Transverse colon (tissue), 4 donors: ENCODE measurements around the gene BAG2. TPM values are rescaled to one million over a fixed set of nuclear protein-coding genes. Genes with fewer than 3 reads are reported as not detected.

Experiments used
- DNase-seq: peaks from one replicate; pipeline ENCODE4 v3.0.0-alpha.2; 2019
- H3K27ac ChIP-seq, 4 donors: fragments of 200-600 bp; sonication (generic); 2 replicates each; pipeline ENCODE4 v1.5.1; 2016 to 2018; ENCODE audit warnings: inconsistent platforms in 4 of 4
- H3K27me3 ChIP-seq: fragments of 200-600 bp; sonication (generic); 2 replicates; pipeline ENCODE4 v1.5.1; 2017; ENCODE audit warnings: inconsistent platforms
- H3K36me3 ChIP-seq, 4 donors: fragments of 200-600 bp; sonication (generic); 2 replicates each; pipeline ENCODE4 v1.5.1; 2017 to 2019; ENCODE audit warnings: inconsistent platforms in 4 of 4
- H3K4me1 ChIP-seq, 4 donors: fragments of 200-600 bp; sonication (generic); 2 replicates each; pipeline ENCODE4 v1.5.1; 2017 to 2020; ENCODE audit warnings: inconsistent platforms in 4 of 4
- H3K4me3 ChIP-seq, 4 donors: fragments of 200-600 bp; sonication (generic); 1 replicate in 1 of 4; 2 replicates in 3 of 4; pipeline versions ENCODE4 v1.5.1 to v1.6.1; 2017 to 2019; ENCODE audit warnings: inconsistent platforms in 4 of 4
- H3K9me3 ChIP-seq, 2 donors: fragments of 200-600 bp; sonication (generic); 2 replicates each; pipeline ENCODE4 v1.5.1; 2017 to 2019; ENCODE audit warnings: inconsistent platforms in 2 of 2
- CTCF ChIP-seq, 5 experiments: fragments of 200-600 bp in 3 of 5; fragments of 450-650 bp in 2 of 5; sonication (generic) in 3 of 5; IDR thresholded peaks; 1 replicate in 2 of 5; 2 replicates in 3 of 5; pipeline ENCODE4 v1.5.1; 2016 to 2017; ENCODE audit warnings: antibody characterized with exemption in 5 of 5, inconsistent platforms in 3 of 5, mild to moderate bottlenecking in 2 of 5, moderate library complexity in 1 of 5
- EP300 ChIP-seq: sonication (generic); formaldehyde crosslinking; IDR thresholded peaks from one replicate; pipeline ENCODE4 v1.6.1; 2017; ENCODE audit warnings: antibody characterized with exemption, low read depth
- POLR2A ChIP-seq: fragments of 450-650 bp; IDR thresholded peaks from one replicate; pipeline ENCODE4 v1.6.1; 2016; ENCODE audit warnings: antibody characterized with exemption, mild to moderate bottlenecking, moderate library complexity
- POLR2AphosphoS5 ChIP-seq, 3 donors: sonication (generic); formaldehyde crosslinking; IDR thresholded peaks; one replicate each; pipeline ENCODE4 v1.6.1; 2016; ENCODE audit warnings: antibody characterized with exemption in 3 of 3
- WGBS, 2 donors: methylation state at CpG; one replicate each; pipeline ENCODE4 v1.1.5; 2018; ENCODE audit warnings: low coverage in 1 of 2; 5-methylcytosine and 5-hydroxymethylcytosine counted together
- in situ Hi-C, 4 donors: fragments of 200-750 bp; cut with MboI; loops; one replicate each; pipeline versions ENCODE4 v1.15.0 to v1.15.1; 2017; ENCODE audit warnings: low sequenced_read_pairs in 3 of 4, low pct_ligation_motif_present in 1 of 4, low pct_unique_long_range_greater_than_20kb in 1 of 4
- intact Hi-C: fragments of 100-400 bp; cut with DNase I; formaldehyde crosslinking; loops from one replicate; pipeline ENCODE4 v1.15.1; 2023; ENCODE audit warnings: low total_unique reads
- total RNA-seq, 4 donors: library from RNA; depleted of rRNA; stranded (reverse); fragments of >200 nt; gene quantifications; one replicate each; pipeline ENCODE4 v1.1.0, GENCODE V29; 2016

BAG2 gene
- total RNA-seq, 4 donors from 2014 or later, result 7.1 to 49.0 (median 10.7) TPM

DNA sequence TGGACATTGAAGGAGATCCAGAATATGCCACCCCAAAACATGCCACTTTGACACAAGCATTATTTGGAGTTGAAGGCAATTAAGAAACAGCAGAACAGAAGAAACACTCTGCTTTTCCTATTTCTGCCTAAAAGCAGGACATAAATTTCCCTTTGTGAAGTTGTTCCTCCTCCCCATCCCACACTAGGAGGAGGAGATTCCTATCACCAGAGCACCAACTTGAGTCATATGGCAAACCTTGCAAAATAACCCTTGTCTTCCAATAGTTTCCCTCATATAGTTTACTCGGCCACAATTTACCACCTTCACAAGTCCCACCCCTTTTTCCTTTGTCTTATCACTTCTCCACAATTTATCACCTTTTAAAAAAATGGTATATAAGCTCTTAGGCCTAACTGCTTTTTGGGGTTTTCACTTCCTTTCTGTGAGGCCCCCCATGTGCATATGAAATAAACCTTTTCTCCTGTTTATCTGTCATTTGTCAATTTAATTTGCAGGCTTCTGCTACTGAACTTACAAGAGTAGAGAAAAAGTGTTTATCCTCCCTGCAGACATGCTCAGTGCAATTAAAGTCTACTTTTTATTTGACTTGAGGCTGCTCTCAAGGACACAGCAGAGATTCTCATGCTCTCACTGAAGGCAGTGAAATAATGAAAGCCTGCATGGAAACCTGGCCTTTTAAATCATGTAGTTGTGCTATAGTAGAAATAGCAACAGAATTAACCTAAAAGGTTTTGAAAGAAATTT lies 52.8 kb downstream of the BAG2 start:
- in situ Hi-C loops, result no loop called here
- 18 to 33% methylated on average over 1 of the region's 1 CpG for WGBS, 2 donors
- intact Hi-C loops, result loop anchor here (5.0 kb wide), 1 partner anchor 48 kb away; no protein-coding TSS in a partner anchor

DNA sequence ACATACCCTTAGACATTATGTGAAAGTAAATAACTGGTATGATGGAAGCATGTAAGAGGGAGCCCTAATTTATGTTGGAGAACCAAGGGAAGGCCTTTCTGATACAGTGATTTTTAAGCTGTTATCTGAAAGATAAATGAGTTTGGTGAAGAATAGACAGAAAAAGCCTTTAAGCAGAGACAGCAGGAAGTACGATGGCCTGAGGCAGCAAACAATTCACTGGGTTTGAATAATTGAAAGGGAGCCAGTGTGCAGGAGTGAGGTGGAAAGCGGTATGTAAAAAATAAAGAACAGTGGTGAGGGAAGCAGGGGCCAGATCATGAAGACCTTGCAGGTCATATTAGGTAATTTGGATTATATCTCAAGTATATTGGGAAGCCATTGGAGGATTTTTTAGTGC lies 54.1 kb downstream of the BAG2 start:
- H3K27me3 ChIP-seq, result no peaks in the 10 kb centered on the region
- H3K4me3 ChIP-seq, result no peak overlapping the region
- H3K36me3 ChIP-seq, result no peaks in the 10 kb centered on the region
- no peak for TF ChIP-seq POLR2AphosphoS5 (IDR thresholded peaks at IDR 0.05)
- no peak for TF ChIP-seq POLR2A
- TF ChIP-seq EP300, result no peak
- no peak for TF ChIP-seq CTCF (IDR thresholded peaks at IDR 0.05)
- WGBS, 2 donors, result 79 to 90% methylated on average over 2 of the region's 2 CpGs
- peak overlapping the region in 3 of 4 donors; percentile 93 to 96 (median 95) for H3K27ac ChIP-seq
- no peaks in the 10 kb centered on the region for H3K9me3 ChIP-seq
- intact Hi-C loops, result no loop called here
- H3K4me1 ChIP-seq, result peaks cover 2 to 22% (median 6%) of the 10 kb centered on the region in 4 donors
- no peak for DNase-seq
- in situ Hi-C loops, result no loop called here

More for the DNA sequence above, 52.8 kb downstream of the BAG2 start:
- DNase-seq, result no peak
- Histone ChIP-seq H3K36me3 (no peaks in the 10 kb centered on the region), H3K27me3 (no peaks in the 10 kb centered on the region), H3K9me3 (no peaks in the 10 kb centered on the region), H3K27ac (peak overlapping the region; percentile 7 to 96 (median 94)), H3K4me1 (peaks cover 2 to 26% (median 6%) of the 10 kb centered on the region in 4 donors), H3K4me3 (no peak overlapping the region)
- no peak for TF ChIP-seq POLR2A
- TF ChIP-seq POLR2AphosphoS5 (IDR thresholded peaks at IDR 0.05), result no peak
- TF ChIP-seq CTCF (IDR thresholded peaks at IDR 0.05), result no peak
- TF ChIP-seq EP300, result no peak

Other genes with a start within 250 kb of the BAG2 start
- gene BEND6, start 217.2 kb upstream of the BAG2 start, total RNA-seq, result under 1 TPM in 2 of 4 donors, not detected in 2; 0.55 to 0.79 TPM
- 1 to 10 TPM in 3 of 4 donors, under 1 TPM in 1; 0.75 to 9.8 (median 3.6) TPM for gene KIAA1586, start 125.6 kb upstream of the BAG2 start, total RNA-seq
- gene ZNF451, start 82.1 kb upstream of the BAG2 start, total RNA-seq, result 10 to 100 TPM; 43.7 to 67.5 (median 52.4) TPM
- gene RAB23, start 50.0 kb downstream of the BAG2 start, total RNA-seq, result 10 to 100 TPM; 21.7 to 28.5 (median 25.1) TPM
- 10 to 100 TPM in 3 of 4 donors, 1 to 10 TPM in 1; 9.6 to 47.4 (median 20.4) TPM for gene PRIM2, start 145.3 kb downstream of the BAG2 start, total RNA-seq